Motor neuron (in vitro differentiated cells): Measurements from ENCODE around the gene NUDT8. TPM values are rescaled to one million over a fixed set of nuclear protein-coding genes. Genes with fewer than 3 reads are reported as not detected.

Experiments used
- ATAC-seq, 8 experiments: fragments of 200-7000 bp; cut with Tn5 transposase; replicated peaks in 6 of 8; 2 replicates each; pipeline ENCODE4 v1.8.0; 2021; ENCODE audit warnings: mild to moderate bottlenecking in 8 of 8, moderate library complexity in 8 of 8
- H3K27ac ChIP-seq, 2 donors: fragments of 250-450 bp; sonication (Bioruptor Pico); 2 replicates each; pipeline ENCODE4 v1.9.0; 2021; ENCODE audit warnings: antibody characterized with exemption in 2 of 2, mild to moderate bottlenecking in 2 of 2, moderate library complexity in 1 of 2
- H3K4me1 ChIP-seq, 2 donors: fragments of 250-450 bp; sonication (Bioruptor Pico); replicated peaks in 1 of 2; 2 replicates each; pipeline ENCODE4 v1.6.1; 2021; ENCODE audit warnings: antibody characterized with exemption in 2 of 2, mild to moderate bottlenecking in 2 of 2, moderate library complexity in 1 of 2
- H3K4me3 ChIP-seq, 5 donors: fragments of 250-450 bp; sonication (Bioruptor Pico); 2 replicates each; pipeline ENCODE4 v1.9.0; 2021; ENCODE audit warnings: antibody characterized with exemption in 5 of 5, mild to moderate bottlenecking in 5 of 5, moderate library complexity in 4 of 5
- WGBS, 10 experiments: fragments of 450-650 bp; shearing (Covaris generic); methylation state at CpG; one replicate each; pipeline ENCODE4 v1.0.0; 2022; 5-methylcytosine and 5-hydroxymethylcytosine counted together
- in situ Hi-C, 9 experiments: fragments of 400-800 bp; cut with MboI; loops; one replicate each; pipeline ENCODE4 v1.15.0; 2021; ENCODE audit warnings: low sequenced_read_pairs in 9 of 9, low pct_unique_long_range_greater_than_20kb in 2 of 9; ENCODE audit not compliant: unreplicated experiment in 9 of 9
- total RNA-seq, 8 experiments: library from RNA; unstranded; fragments of 300-600 nt; gene quantifications; 2 replicates each; pipeline versions ENCODE4 v1.2.3 to v1.2.4, GENCODE V29; 2022

The NUDT8 gene
- total RNA-seq, 8 experiments from 2014 or later = 3.3 to 13.3 (median 5.1) TPM

DNA sequence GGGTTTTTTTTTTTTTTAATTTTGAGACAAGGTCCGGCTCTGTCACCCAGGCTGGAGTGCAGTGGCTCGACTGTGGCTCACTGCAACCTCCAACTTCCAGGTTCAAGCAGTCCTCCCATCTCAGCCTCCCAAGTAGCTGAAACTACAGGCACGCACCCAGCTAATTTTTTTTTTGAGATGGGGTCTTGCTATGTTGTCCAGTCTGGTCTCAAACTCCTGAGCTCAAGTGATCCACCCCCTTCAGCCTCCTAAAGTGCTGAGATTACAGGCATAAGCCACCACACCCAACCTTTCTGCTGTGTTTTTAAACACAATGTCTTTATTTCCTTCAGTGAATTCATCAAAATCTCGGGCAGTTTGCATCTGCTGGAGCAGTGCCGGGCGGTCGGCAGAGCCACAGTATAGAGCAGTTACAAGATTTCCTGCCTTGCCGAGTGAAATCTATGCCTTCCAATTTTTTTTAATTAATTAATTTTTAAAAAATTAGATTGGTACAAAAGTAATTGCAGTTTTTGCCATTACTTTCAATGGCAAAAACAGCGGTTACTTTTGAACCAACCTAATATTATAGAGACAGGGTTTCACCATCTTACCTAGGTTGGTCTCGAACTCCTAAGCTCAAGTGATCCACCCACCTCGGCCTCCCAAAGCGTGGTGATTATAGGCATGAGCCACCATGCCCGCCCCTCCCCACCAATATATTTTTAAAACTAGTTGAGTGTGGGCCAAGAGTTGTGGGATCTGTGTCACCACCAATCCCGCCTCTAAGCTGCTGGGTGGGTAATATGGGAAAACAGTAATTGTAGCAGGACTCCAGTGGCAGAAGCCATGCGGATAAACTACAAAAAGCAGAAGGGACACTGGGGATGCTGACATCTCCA, 23.5 kb upstream of the NUDT8 start:
- Histone ChIP-seq H3K4me3 (no peak overlapping the region), H3K4me1 (peaks cover 12 to 13% of the 10 kb centered on the region in 2 donors), H3K27ac (peak overlapping the region in 1 of 2 donors; percentile 3)
- ATAC-seq = no peak
- in situ Hi-C loops = no loop called here
- 61 to 99% (median 83%) methylated on average over 3 to 11 of the region's 15 CpGs for WGBS, 10 experiments

DNA sequence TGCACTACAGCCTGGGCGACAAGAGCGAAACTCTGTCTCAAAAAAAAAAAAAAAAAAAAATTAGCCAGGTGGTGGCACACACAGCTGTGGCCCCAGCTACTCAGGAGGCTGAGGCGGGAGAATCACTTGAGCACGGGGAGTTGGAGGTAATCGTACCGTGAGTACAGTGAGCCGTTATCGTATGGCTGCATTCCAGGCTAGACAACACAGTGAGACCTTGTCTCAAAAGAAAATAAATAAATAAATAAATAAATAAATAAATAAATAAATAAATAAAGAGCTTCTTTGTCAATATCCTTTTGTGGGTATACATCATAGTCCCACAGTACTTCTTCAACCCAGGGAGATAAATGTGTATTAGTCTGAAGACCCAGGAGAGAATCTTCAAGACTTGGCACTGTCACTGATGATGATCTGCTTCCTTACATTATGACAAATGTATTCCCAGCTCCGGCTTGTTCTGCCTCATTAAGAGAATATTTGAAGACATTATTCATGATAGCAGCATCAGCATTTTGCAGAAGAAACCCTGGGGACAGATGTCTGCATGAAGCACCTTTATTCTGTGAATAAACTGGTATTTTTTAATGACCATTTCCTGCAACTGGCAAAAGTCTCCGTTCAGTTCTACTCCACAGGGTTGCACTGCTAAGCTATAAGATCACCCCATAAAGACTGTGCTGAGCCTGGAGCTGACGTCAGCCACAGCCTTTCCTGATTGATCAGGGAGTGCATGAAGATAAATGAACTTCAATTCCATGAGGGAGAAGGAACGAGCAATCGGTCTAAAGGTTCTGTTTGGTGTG, 22.4 kb upstream of the NUDT8 start:
- in situ Hi-C loops = no loop called here
- ATAC-seq = peak in 7 of 8 experiments; percentile 52 to 93 (median 91)
- WGBS, 10 experiments = 7 to 88% (median 44%) methylated on average over 1 to 11 of the region's 13 CpGs
- H3K4me3 ChIP-seq = no peak overlapping the region
- peaks cover 12 to 13% of the 10 kb centered on the region in 2 donors for H3K4me1 ChIP-seq
- peak overlapping the region in 1 of 2 donors; percentile 3 for H3K27ac ChIP-seq

DNA sequence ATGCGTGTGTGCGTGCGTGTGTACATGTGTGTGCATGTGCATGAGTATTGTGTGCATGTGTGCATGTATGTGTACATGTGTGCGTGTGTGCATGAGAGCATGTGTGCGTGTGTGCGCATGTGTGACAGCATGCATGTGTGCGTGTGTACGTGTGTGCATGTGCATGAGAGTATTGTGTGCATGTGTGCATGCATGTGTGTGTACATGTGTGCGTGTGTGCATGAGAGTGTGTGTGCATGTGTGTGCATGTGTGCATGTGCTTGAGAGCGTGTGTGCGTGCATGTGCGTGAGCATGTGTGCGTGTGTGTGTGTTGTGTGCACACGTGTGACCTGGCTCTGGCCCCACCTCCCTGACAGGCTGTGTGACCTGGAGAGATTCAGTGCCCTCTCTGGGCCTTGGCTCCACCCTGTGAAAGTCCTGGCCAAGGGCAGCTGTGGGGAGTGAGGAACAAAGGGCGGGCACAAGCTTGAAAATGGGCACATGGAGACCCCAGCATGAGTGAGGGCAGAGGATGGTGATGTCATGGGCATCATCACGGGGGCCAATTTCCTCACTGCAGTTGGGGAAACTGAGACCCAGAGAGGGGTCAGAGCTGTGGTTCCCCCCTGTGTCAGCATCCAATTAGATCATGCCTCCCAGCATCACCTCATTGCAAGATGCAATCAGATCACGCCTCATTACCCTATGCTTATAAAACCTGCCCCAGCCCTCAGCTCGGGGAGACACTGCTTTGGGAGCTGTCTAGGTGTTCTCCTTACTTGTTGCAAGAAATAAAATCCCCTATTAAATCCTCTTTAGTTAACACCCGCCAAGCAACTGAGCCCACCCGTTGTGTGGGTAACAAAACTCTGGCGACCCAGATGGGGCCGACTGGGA, 20.1 kb upstream of the NUDT8 start:
- 0 to 98% (median 65%) methylated on average over 1 to 9 of the region's 22 CpGs; no CpG with 5 or more reads in 2 of the 10 experiments for WGBS, 10 experiments
- peak in 2 of 8 experiments; percentile 16 to 24 for ATAC-seq
- H3K27ac ChIP-seq = no peak overlapping the region
- in situ Hi-C loops = loop anchor here in 1 of 9 experiments (25.0 kb wide), 1 partner anchor 137 kb away; no protein-coding TSS in a partner anchor
- peaks cover 12 to 13% of the 10 kb centered on the region in 2 donors for H3K4me1 ChIP-seq
- H3K4me3 ChIP-seq = no peak overlapping the region

DNA sequence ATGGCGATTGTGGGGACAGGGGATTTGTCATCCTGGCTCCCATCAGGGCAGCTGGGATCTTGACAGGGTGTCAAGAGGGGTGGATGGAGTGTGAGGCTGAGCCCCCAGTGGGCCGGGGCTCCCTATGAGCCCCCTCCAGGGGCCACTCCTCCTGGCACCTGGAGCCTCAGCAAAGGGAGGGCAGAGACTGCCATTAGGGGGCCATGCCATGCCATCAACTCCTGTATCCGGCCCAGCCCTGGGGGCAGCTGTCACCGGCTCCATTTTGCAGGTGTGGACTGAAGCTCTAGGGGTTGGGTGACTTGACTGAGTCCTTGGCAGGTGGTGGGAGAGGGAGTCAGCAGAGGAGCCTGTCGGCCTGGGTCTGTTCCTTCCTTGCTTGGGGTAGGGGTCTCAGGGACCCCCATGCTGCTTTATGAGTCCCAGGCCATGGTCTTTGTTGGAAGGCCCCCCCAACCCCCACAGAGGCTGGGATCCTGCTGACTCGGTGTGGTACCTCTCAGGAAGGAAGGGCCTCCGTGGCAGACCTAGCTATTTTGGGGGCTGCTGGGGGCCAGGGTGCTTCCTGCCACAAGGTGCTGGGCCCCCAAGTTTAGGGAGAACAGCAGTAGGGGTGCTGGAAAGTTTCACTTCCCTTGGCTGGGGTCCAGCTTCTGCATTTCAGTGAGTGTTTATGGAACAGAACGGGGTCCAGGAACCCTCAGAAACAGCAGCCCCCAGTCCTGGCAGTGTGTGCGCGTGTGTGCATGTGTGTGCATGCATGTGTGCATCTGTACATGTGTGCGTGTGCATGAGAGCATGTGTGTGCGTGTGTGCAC, 19.3 kb upstream of the NUDT8 start:
- no peak overlapping the region for H3K4me3 ChIP-seq
- 33 to 100% (median 78%) methylated on average over 1 to 5 of the region's 12 CpGs; no CpG with 5 or more reads in 4 of the 10 experiments for WGBS, 10 experiments
- in situ Hi-C loops = loop anchor here in 1 of 9 experiments (25.0 kb wide), 1 partner anchor 138 kb away; no protein-coding TSS in a partner anchor
- ATAC-seq = no peak
- H3K4me1 ChIP-seq = peaks cover 12 to 13% of the 10 kb centered on the region in 2 donors
- no peak overlapping the region for H3K27ac ChIP-seq

DNA sequence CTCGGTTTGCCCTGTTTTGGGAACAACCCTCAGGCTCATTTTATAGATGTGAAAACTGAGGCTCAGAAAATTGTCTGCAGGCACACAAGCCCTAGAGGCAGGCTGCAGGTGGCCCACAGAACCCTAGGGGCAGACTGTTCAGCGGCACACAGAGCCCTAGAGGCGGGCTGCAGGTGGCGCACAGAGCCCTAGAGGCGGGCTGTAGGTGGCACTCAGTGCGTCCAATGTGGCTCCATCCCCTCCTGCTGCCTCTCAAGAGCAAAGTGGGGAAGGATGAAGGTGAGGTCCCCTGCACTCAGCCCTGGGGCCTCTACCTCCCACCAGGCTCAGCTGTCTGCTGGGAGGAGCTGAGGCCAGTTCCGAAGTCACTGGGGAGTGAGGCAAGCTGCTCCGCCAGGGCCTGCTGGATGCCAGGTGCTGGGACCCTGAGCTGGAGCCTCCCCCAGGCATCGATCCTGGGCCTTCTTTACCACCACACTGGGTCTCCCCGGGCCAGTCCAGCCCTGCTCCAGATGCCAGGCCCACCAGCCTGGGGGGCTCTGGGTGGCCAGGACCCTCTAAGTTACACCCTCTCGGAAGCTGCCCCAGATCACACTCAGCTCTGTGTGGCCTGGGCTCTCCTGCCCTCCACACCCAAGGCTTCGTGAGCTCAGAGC, 18.5 kb upstream of the NUDT8 start:
- 20 to 80% (median 60%) methylated on average over 1 to 5 of the region's 12 CpGs; no CpG with 5 or more reads in 3 of the 10 experiments for WGBS, 10 experiments
- ATAC-seq = peak in 4 of 8 experiments; percentile 33 to 50 (median 36)
- peaks cover 12 to 13% of the 10 kb centered on the region in 2 donors for H3K4me1 ChIP-seq
- in situ Hi-C loops = loop anchor here in 1 of 9 experiments (25.0 kb wide), 1 partner anchor 139 kb away; no protein-coding TSS in a partner anchor
- H3K27ac ChIP-seq = no peak overlapping the region
- no peak overlapping the region for H3K4me3 ChIP-seq

DNA sequence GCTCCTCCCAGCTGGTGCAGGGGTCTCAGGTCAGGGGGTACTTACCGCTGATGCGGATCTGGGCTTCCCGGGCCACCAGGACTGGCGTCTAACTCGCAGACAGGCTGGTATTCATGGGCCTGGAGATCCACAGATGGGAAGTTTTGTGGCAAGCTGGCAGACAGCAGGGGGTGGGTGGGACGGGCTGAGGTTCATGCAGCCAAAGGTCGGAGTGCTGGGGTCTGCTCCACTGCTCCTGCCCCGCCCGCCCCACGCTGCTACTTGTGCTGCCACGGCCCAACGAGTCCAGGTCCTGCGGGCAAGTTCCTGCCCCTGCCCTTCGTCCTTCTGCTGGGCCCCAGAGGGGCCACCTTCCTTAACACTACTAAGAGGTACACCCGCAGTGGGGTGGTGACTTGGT, 17.7 kb upstream of the NUDT8 start:
- 0 to 100% (median 47%) methylated on average over 1 to 3 of the region's 15 CpGs; no CpG with 5 or more reads in 6 of the 10 experiments for WGBS, 10 experiments
- in situ Hi-C loops = loop anchor here in 1 of 9 experiments (25.0 kb wide), 1 partner anchor 140 kb away; no protein-coding TSS in a partner anchor

DNA sequence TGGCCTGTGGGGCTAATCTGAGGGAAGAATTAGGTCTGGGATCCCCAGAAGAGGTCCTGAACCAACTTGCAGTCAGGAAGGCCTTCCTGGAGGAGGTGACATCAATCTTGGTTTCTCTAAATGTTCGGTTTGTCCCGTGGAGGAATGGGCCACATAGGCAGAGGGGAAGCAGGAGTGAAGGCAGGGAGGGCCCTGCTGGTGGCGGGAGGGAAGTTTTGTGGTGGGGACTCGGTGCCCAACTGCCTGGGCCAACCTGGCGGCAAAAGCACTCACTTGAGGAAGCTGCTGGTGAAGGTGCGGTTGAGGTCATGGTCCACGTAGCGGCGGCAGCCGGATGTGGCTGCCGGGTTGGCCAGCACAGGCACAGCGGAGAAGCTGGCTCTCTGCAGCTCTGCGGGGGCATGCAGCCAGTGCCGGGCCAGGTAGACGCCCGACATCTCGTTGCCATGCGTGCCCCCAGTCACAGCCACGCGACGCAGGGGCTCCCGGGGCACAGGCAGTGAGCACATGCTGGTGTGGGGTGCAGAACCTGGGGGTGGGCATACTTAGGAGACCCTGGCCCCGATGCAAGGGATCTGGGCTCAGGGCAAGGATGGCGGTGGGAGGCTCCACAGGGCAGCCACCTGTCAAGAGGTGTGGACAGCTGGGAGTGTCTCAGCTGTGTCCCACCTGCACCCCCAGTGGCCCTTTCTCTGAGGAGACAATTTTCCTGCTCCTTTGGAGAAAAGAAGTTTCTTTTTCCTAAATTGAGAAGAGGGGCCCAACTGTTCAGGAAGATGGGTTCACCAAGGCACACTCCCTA, 17.0 kb upstream of the NUDT8 start:
- Histone ChIP-seq H3K27ac (no peak overlapping the region), H3K4me1 (peaks cover 4 to 5% of the 10 kb centered on the region in 2 donors), H3K4me3 (no peak overlapping the region)
- in situ Hi-C loops = loop anchor here in 1 of 9 experiments (25.0 kb wide), 1 partner anchor 141 kb away; no protein-coding TSS in a partner anchor
- no peak for ATAC-seq
- 38 to 100% (median 100%) methylated on average over 1 to 2 of the region's 24 CpGs; no CpG with 5 or more reads in 7 of the 10 experiments for WGBS, 10 experiments

More for the DNA sequence above, 17.7 kb upstream of the NUDT8 start:
- no peak for ATAC-seq
- Histone ChIP-seq H3K4me1 (peaks cover 9 to 11% of the 10 kb centered on the region in 2 donors), H3K27ac (no peak overlapping the region), H3K4me3 (no peak overlapping the region)

DNA sequence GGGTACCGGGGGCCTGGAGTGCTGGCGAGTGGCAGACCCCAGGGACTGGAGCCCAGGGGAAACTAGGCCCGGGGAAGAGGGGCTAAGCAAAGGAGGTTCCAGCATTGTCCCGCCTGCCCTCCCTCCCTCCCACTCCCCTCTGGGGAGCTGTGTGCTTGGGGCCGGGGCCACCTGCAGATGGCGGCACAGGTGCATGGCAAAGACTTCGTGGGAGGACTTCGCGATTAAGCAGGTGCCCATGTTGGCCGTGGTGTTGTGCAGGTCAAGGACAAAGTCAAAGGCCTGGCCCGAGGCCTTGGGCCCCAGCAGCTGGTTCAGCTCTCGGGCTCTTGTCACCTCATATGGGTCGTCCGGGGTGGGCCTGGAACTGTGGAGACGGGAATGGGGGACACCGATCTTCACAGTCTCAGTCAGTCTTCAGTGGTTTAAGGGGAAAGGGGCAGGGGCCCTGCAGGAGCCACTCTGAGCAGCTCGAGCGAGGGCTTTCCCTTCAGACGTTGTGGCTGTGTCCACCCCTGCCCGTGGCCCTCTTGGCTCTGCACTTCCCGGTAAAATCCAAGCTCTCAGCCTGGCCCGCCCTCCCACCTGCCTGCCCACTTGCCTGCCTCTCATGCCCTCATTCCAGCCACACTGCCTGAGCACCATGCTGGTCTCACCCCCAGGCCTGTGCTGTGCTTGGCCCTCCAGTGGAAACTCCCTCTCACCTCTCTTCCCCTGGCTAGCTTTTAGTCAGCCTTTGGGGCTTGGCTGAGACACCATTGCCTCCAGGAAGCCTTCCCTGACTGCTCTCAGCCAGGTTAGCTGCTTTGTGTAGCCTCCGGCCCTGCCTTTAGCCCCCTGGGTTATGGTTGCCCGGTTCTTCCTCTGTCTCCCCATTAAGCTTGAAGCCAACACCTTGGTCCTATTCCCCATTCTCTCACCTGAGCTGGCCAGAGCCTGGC, 16.1 kb upstream of the NUDT8 start:
- Histone ChIP-seq H3K4me3 (no peak overlapping the region), H3K27ac (no peak overlapping the region), H3K4me1 (peaks cover 12% of the 10 kb centered on the region in 2 donors)
- WGBS, 10 experiments = 5 to 100% (median 69%) methylated on average over 1 to 5 of the region's 24 CpGs; no CpG with 5 or more reads in 4 of the 10 experiments
- in situ Hi-C loops = loop anchor here in 1 of 9 experiments (25.0 kb wide), 1 partner anchor 142 kb away; no protein-coding TSS in a partner anchor
- no peak for ATAC-seq

DNA sequence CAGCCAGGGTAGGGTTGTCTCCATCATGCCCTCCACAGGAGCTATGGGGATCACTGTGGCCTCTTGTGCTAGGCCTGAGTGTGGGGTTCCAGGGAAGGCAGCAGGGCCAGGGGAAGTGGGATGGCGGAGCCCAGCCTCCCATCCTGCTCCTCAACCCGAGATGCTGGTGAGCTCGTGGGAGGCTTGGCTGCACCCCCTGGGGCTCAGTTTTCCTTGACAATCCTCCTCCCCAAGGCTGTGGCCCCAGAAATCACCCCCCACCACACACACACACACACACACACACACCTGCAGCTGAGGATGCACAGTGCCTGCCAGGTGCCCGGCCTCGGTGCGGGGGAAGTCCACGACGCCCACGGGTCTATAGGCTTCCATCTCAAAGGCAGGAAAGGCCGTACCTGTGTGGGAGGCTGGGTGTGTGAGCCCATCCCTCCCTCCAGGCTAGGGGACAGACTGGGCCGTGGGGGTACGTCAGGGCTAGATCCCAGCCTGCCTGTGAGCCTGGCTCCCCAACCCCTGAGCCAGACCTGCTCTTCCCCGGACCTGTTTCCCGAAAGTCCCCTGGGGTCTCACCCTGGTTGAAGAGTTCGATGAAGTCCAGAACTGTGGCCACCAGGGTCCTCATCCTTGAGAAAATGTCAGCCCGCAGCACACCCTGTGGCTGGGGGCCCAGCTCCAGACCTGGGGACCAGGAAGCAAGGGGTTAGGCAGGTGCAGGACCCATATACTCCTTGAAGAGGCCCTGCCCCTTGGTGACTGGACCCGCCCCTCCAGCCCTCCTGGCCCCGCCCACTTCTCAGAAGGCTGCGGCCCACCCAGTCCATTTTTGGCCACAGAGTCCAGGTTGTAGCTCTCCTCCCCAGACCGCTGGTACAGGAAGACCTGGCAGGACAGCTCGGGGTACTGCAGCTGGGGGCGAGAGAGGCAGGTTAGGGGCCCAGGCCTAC, 15.0 kb upstream of the NUDT8 start:
- in situ Hi-C loops = loop anchor here in 1 of 9 experiments (25.0 kb wide), 1 partner anchor 143 kb away; no protein-coding TSS in a partner anchor
- Histone ChIP-seq H3K4me3 (no peak overlapping the region), H3K27ac (no peak overlapping the region), H3K4me1 (peaks cover 17% of the 10 kb centered on the region in 2 donors)
- no peak for ATAC-seq
- 83 to 90% (median 88%) methylated on average over 1 to 5 of the region's 22 CpGs; no CpG with 5 or more reads in 7 of the 10 experiments for WGBS, 10 experiments
